NOMO-1 (cell line): ENCODE results near the gene MXD1.

Experiments
- DNase-seq, 2 experiments: peaks; one replicate each; lab custom pipeline; 2025; ENCODE audit not compliant: unreplicated experiment in 2 of 2; lab: John Stamatoyannopoulos, UW

The MXD1 gene

GRCh38 chr2:69975853-69976462 lies 61.0 kb downstream of the MXD1 start:
- peak; percentile 15 to 35 for DNase-seq

- DNase-seq, result no peak
These were observed 62.3 kb downstream of the MXD1 start for GRCh38 chr2:69977186-69977585.

- DNase-seq, result no peak
These were observed 63.1 kb downstream of the MXD1 start for GRCh38 chr2:69977906-69978482.

GRCh38 chr2:69979902-69980807 lies 65.2 kb downstream of the MXD1 start:
- no peak for DNase-seq

GRCh38 chr2:69983392-69983966 lies 68.6 kb downstream of the MXD1 start:
- DNase-seq, result peak in 1 of 2 experiments; percentile 14

DNA sequence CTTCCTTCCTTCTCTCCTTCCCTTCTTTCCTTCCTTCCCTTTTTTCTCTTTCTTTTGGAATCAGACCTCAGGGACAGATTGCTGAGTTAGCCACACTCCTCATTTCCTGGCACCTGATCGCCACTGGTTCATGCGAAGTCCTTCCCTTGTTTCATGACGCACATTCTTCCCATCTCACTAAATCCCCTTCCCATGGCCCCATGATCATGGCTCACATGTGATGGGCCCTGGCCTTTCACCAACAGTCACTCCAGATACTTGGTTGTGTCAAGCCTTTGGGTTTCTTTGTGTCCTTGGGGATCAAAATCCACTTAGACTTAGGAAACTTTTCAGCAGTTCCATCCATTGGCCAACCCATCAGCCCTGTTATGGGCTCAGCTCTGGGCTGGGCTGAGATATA lies 70.3 kb downstream of the MXD1 start:
- no peak for DNase-seq

- peak; percentile 96 to 99 for DNase-seq
These were observed 70.8 kb downstream of the MXD1 start for GRCh38 chr2:69985688-69986087.

- no peak for DNase-seq
These were observed 71.8 kb downstream of the MXD1 start for GRCh38 chr2:69986691-69987090.

GRCh38 chr2:69988086-69988635 lies 73.3 kb downstream of the MXD1 start:
- DNase-seq, result no peak

GRCh38 chr2:69989009-69989408 lies 74.1 kb downstream of the MXD1 start:
- no peak for DNase-seq

DNA sequence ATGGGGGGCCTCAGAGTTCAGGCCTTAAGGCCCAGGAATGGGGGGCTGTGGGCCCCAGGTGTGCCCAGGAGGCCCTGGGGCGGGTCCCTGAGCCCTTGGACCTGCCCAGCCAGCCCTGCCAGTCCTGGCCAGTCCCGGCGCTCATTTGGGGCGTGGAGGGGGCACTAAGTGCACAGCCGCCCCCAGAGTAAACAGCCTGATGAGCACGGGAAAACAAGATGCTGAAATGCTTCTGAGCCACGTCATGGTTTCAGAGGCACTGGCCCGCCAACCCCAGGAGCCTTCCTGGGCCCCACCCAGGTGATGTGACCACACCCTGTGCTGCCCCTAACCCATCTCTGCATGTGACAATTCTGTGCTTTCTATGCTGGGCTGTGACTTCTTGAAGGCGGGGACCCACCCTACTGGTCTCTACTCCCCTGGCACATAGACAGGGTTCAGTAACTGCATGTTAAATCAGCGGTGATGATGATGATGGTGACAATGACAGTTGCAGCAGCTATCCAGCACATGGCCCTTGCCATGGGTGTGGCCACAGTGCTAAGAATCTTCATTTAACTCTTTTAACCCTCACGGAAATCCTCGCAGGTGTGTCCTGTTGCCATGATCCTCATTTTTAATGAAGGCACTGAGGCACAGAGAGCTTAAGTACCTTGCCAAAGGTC lies 74.7 kb downstream of the MXD1 start:
- no peak for DNase-seq
